Ammon's horn (tissue), 1 donor: Measurements from ENCODE around the gene VAT1.
"Not testable (repeated sequence)": the region's sequence is repeated elsewhere in the genome, so short reads cannot be mapped to it uniquely, and the experiment has no call there.

Source experiments
- DNase-seq: peaks from one replicate; pipeline ENCODE4 v3.0.0-alpha.2; 2016; ENCODE audit warnings: low spot score

Gene VAT1

GRCh38 chr17:42973323-42973722, 48.9 kb downstream of the VAT1 start:
- not testable (repeated sequence) for DNase-seq

DNA sequence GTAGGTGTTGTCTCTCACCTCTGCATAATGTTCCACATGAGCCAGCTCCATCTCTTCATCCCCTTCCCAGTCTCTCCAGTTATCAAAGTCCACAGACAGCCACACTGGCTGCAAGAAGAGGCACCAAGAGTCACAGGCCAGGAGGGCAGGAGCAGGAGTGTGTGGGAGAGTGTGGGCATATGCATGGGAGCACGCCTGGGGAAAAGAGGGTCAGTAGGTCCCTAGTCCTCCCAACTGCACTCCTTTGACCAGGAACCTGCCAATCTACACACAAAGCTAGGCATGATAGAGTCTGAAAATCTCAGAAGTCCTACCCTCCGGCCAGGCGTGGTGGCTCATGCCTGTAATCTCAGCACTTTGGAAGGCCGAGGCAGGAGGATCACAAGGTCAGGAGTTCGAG, 50.6 kb downstream of the VAT1 start:
- no peak for DNase-seq

GRCh38 chr17:42969001-42969581, 53.1 kb downstream of the VAT1 start:
- no peak for DNase-seq

- no peak for DNase-seq
Measured at GRCh38 chr17:42967925-42968324, 54.3 kb downstream of the VAT1 start.
